HG02840 (cell line): Measurements from ENCODE around the gene VAPB.
A peak's percentile ranks its signal among the peaks of the same experiment; 100 is the strongest.
"Not testable (repeated sequence)": the region's sequence is repeated elsewhere in the genome, so short reads cannot be mapped to it uniquely, and the experiment has no call there.

Experiments used
- ATAC-seq: cut with Tn5 transposase; IDR thresholded peaks from one replicate; pipeline ENCODE4 v1.9.1; 2021; ENCODE audit warnings: mild to moderate bottlenecking, moderate library complexity, moderate number of reproducible peaks; ENCODE audit not compliant: unreplicated experiment, low FRiP score

The VAPB gene

GRCh38 chr20:58388882-58389323 is at the start of gene VAPB:
Gene VAPB (plus strand): TSS chr20:58389229. CDS start chr20:58389460, 231 bp downstream.
- peak; percentile 94 for ATAC-seq

GRCh38 chr20:58339741-58340140 is 49.3 kb upstream of the VAPB start:
- ATAC-seq, result no peak

- no peak for ATAC-seq
Observed at GRCh38 chr20:58340151-58340550, 48.9 kb upstream of the VAPB start.

GRCh38 chr20:58340853-58341252 is 48.2 kb upstream of the VAPB start:
- ATAC-seq, result no peak

- no peak for ATAC-seq
Observed at GRCh38 chr20:58342104-58342945, 46.7 kb upstream of the VAPB start.

GRCh38 chr20:58344741-58345140 is 44.3 kb upstream of the VAPB start:
- ATAC-seq, result no peak

GRCh38 chr20:58349570-58349969 is 39.5 kb upstream of the VAPB start:
- ATAC-seq, result no peak

GRCh38 chr20:58352468-58352867 is 36.6 kb upstream of the VAPB start:
- no peak for ATAC-seq

GRCh38 chr20:58359441-58359840 is 29.6 kb upstream of the VAPB start:
- no peak for ATAC-seq

GRCh38 chr20:58360936-58361335 is 28.1 kb upstream of the VAPB start:
- no peak for ATAC-seq

GRCh38 chr20:58361481-58362205 is 27.4 kb upstream of the VAPB start:
- no peak for ATAC-seq

GRCh38 chr20:58362206-58362516 is 26.9 kb upstream of the VAPB start:
- no peak for ATAC-seq

GRCh38 chr20:58362970-58363369 is 26.1 kb upstream of the VAPB start:
- ATAC-seq, result no peak

GRCh38 chr20:58366866-58367265 is 22.2 kb upstream of the VAPB start:
- ATAC-seq, result no peak

GRCh38 chr20:58372806-58373205 is 16.2 kb upstream of the VAPB start:
- no peak for ATAC-seq

- ATAC-seq, result not testable (repeated sequence)
Observed at GRCh38 chr20:58373296-58373695, 15.7 kb upstream of the VAPB start.

GRCh38 chr20:58374027-58374850 is 14.8 kb upstream of the VAPB start:
- ATAC-seq, result no peak

GRCh38 chr20:58374906-58375758 is 13.9 kb upstream of the VAPB start:
- no peak for ATAC-seq

GRCh38 chr20:58375759-58376352 is 13.2 kb upstream of the VAPB start:
- ATAC-seq, result no peak

GRCh38 chr20:58377017-58377416 is 12.0 kb upstream of the VAPB start:
- ATAC-seq, result no peak
